VCaP (cell line): ENCODE results near the gene TMX1.

Source experiments
- H3K27ac ChIP-seq: fragments of 450-650 bp; 2 replicates; pipeline ENCODE4 v1.5.1; 2017
- CTCF ChIP-seq: fragments of 450-650 bp; conservative IDR thresholded peaks from 2 replicates; pipeline ENCODE4 v1.5.1; 2017; ENCODE audit warnings: mild to moderate bottlenecking, moderate library complexity

Gene TMX1

GRCh38 chr14:51284241-51284640 is 44.2 kb downstream of the TMX1 start:
- no peak overlapping the region for H3K27ac ChIP-seq
- TF ChIP-seq CTCF, result no peak

DNA sequence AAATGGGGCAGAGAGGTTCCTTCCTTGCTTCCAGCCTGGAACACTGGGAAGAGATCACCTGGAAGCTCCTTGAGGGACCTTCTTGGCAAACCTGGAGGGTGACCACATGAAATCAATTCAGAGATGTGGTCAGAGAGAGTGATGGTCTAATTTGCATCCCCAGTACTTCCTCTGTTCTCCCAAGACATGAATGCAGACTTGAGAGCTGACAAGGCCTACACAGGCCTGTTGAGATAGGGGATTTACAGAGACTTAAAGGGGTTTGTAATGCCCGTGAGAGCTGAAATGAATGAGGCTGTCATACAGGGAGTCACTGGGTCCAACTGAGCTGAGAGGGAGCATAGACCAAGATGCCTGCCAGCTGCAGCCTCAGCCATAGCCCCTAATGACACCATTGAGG is 45.1 kb downstream of the TMX1 start:
- no peak overlapping the region for H3K27ac ChIP-seq
- no peak for TF ChIP-seq CTCF

- H3K27ac ChIP-seq, result no peak overlapping the region
- TF ChIP-seq CTCF, result no peak
These were observed 49.1 kb downstream of the TMX1 start for GRCh38 chr14:51289169-51289568.

DNA sequence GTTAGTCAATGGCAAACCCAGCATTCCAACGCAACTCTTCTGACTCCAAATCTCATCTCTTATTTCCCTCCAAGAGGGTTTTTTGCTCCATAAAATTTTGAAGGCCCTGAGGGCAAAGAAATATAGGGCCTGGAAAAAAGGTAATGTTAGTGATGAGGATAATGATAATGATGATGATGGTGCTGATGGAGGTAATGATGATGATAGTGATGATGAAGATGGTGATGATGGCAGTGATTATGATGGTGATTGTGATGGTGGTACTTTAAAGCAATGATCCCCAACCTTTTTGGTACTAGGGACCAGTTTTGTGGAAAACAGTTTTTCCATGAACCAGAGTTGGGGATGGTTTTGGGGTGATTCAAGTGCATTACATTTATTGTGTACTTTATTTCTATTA is 50.1 kb downstream of the TMX1 start:
- no peak overlapping the region for H3K27ac ChIP-seq
- no peak for TF ChIP-seq CTCF

DNA sequence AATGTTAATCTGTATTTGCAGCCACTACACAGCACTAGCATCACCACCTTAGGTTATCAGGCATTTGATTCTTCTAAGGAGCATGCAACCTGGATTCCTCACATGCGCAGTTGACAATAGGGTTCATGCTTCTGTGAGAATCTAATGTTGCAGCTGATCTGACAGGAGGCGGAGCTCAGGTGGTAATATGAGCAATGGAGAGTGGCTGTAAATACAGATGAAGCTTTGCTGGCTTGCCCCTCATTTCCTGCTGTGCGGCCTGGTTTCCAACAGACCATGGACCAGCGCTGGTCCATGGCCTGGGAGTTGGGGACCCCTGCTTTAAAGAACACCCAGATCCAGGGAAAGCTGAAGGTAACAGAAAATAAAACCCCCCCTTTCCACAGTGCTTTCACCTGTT is 51.0 kb downstream of the TMX1 start:
- H3K27ac ChIP-seq, result no peak overlapping the region
- no peak for TF ChIP-seq CTCF

- H3K27ac ChIP-seq, result no peak overlapping the region
These were observed 53.3 kb downstream of the TMX1 start for GRCh38 chr14:51293149-51293911.

GRCh38 chr14:51293912-51294389 is 53.9 kb downstream of the TMX1 start:
- no peak overlapping the region for H3K27ac ChIP-seq
- TF ChIP-seq CTCF, result no peak

More at GRCh38 chr14:51293149-51293911, 53.3 kb downstream of the TMX1 start:
- no peak for TF ChIP-seq CTCF
